Subcutaneous adipose tissue (tissue), 4 donors: ENCODE measurements around the gene RLN3. TPM values are rescaled to one million over a fixed set of nuclear protein-coding genes. Genes with fewer than 3 reads are reported as not detected.

ENCODE experiments used
- CTCF ChIP-seq: fragments of 450-650 bp; IDR thresholded peaks from one replicate; pipeline ENCODE4 v1.5.1; 2016; ENCODE audit warnings: low read depth, mild to moderate bottlenecking, control low read depth, antibody characterized with exemption, moderate library complexity
- total RNA-seq, 4 donors: library from RNA; depleted of rRNA; stranded (reverse); fragments of >200 nt; gene quantifications; one replicate each; pipeline ENCODE4 v1.1.0, GENCODE V29; 2016

The RLN3 gene, protein sequence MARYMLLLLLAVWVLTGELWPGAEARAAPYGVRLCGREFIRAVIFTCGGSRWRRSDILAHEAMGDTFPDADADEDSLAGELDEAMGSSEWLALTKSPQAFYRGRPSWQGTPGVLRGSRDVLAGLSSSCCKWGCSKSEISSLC
- not detected for total RNA-seq

DNA sequence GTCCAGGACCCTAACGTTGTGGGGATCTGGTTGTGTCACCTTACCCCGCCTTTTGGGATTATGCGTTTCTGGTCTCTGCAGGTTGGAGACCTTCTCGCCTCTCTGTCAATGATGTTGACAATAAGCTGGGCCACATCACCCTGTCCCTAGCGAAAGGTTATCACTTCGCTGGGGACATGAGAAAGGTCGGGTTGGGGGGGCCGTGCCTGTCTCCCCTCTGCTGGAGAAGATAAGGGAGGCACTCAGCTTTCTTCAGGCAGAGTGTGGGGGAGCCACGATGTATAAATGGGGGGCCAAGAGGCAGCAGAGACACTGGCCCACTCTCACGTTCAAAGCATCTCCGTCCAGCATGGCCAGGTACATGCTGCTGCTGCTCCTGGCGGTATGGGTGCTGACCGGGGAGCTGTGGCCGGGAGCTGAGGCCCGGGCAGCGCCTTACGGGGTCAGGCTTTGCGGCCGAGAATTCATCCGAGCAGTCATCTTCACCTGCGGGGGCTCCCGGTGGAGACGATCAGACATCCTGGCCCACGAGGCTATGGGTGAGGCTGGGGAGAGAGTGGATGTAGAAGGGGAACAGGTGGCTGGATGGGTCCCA lies at the start of gene RLN3:
TSS of gene RLN3 (plus strand) at position 293 of the 595 bp plus-strand sequence. CDS start at position 350, 57 bp downstream.
- no peak for TF ChIP-seq CTCF

DNA sequence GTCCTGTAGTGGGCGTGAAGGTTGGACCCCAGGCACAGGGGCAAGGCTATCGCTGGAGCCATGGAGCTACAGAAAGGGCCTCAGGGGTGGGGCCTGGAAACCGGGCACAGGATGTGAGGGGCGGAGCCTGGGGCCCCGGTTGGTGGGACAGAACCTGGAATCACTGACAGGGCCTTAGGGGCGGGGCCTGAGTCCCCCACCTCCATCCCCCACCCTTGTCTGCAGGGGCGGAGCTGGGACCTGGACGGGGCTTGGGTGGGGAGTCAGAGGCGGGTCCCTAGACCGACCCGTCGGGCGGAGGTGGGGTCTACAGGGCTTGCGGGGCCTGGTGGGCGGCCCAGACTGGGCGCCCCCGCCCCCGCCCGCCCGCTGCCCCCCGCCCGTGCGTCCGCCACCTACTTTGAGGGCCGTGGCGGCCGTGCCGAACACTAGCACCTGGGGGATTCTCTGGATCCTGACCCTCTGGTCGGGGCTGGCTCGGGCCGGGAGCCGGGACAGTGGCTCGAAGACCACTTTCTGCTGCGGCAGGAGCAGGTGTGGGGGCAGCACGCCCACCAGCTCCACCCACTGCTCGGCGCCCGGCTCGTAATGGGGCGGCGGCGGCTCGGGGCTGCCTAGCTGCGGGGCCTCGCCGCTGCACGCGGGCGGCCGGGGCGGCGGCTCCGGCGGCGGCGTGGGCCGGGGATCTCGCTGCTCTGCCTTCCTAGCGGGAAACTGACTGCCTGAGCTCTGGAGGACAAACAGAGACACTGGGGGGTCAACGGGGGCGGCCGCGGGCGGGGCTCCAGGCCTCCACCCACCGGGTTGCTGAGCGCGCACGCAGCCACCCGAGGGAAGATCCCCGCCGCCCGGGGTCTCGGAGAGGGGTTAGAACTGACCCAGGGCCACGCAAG lies 49.4 kb upstream of the RLN3 start:
- no peak for TF ChIP-seq CTCF

- no peak for TF ChIP-seq CTCF
These were observed 48.7 kb upstream of the RLN3 start for GRCh38 chr19:13979244-13979615.

- TF ChIP-seq CTCF = no peak
These were observed 48.3 kb upstream of the RLN3 start for GRCh38 chr19:13979686-13980085.

DNA sequence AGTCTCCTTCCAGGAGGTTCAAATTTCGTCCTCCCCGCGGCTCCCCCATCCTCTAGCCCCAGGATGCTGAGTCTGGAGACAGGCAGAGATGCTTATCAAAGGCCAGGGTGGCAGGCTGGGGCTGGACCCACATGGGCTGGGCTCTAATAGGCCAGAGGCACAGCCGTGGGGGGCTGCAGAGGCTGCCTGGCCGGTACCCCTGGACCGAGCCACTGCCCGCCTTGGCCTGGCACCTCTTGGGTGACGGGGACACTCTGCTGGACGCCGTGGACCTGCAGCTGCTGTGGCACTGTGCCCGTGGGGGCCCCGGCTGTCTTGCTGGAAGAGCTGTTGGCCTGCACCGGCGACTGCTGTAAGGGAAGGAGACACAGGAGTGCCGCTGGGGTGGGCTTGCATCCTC lies 47.6 kb upstream of the RLN3 start:
- no peak for TF ChIP-seq CTCF

- TF ChIP-seq CTCF = no peak
These were observed 46.9 kb upstream of the RLN3 start for GRCh38 chr19:13981021-13981420.

GRCh38 chr19:13981467-13981866 lies 46.5 kb upstream of the RLN3 start:
- TF ChIP-seq CTCF = no peak
